Esophagus muscularis mucosa (tissue), 4 donors: Measurements from ENCODE around the gene PTCD1. TPM values are rescaled to one million over a fixed set of nuclear protein-coding genes. Genes with fewer than 3 reads are reported as not detected.

ENCODE experiments used
- DNase-seq: peaks from one replicate; pipeline ENCODE4 v3.0.0-alpha.2; 2017; ENCODE audit errors: extremely low spot score
- H3K27ac ChIP-seq, 4 donors: fragments of 200-600 bp; sonication (generic); replicated peaks in 1 of 4; 1 replicate in 3 of 4; 2 replicates in 1 of 4; pipeline ENCODE4 v1.5.1; 2016 to 2019; ENCODE audit warnings: mild to moderate bottlenecking in 1 of 4
- H3K27me3 ChIP-seq, 4 donors: fragments of 200-600 bp; sonication (generic); one replicate each; pipeline versions ENCODE4 v1.5.1 to v1.6.0; 2016 to 2019
- H3K36me3 ChIP-seq, 4 donors: fragments of 200-600 bp; sonication (generic); one replicate each; pipeline ENCODE4 v1.5.1; 2016 to 2019
- H3K4me1 ChIP-seq, 4 donors: fragments of 200-600 bp; sonication (generic); one replicate each; pipeline ENCODE4 v1.5.1; 2016 to 2019
- H3K4me3 ChIP-seq, 4 donors: fragments of 200-600 bp; sonication (generic); 1 replicate in 2 of 4; 2 replicates in 2 of 4; pipeline ENCODE4 v1.5.1; 2016 to 2019; ENCODE audit warnings: mild to moderate bottlenecking in 4 of 4, moderate library complexity in 1 of 4
- H3K9me3 ChIP-seq, 4 donors: fragments of 200-600 bp; sonication (generic); 1 replicate in 3 of 4; 2 replicates in 1 of 4; pipeline ENCODE4 v1.5.1; 2016 to 2019
- CTCF ChIP-seq, 3 experiments: fragments of 200-600 bp in 2 of 3; fragments of 450-650 bp in 1 of 3; sonication (generic) in 2 of 3; IDR thresholded peaks; one replicate each; pipeline ENCODE4 v1.5.1; 2017 to 2019; ENCODE audit warnings: antibody characterized with exemption in 3 of 3, mild to moderate bottlenecking in 2 of 3, moderate library complexity in 1 of 3
- EP300 ChIP-seq: sonication (generic); formaldehyde crosslinking; IDR thresholded peaks from one replicate; pipeline ENCODE4 v1.6.1; 2017; ENCODE audit warnings: antibody characterized with exemption
- POLR2A ChIP-seq: fragments of 450-650 bp; IDR thresholded peaks from one replicate; pipeline ENCODE4 v1.6.1; 2017; ENCODE audit warnings: antibody characterized with exemption, moderate library complexity, mild to moderate bottlenecking, low read depth
- POLR2AphosphoS5 ChIP-seq, 2 donors: sonication (generic); formaldehyde crosslinking; IDR thresholded peaks; one replicate each; pipeline ENCODE4 v1.6.1; 2017; ENCODE audit warnings: antibody characterized with exemption in 2 of 2
- WGBS: methylation state at CpG from one replicate; pipeline ENCODE4 v1.1.5; 2018; 5-methylcytosine and 5-hydroxymethylcytosine counted together
- intact Hi-C: fragments of 100-400 bp; cut with DNase I; formaldehyde crosslinking; loops from one replicate; pipeline ENCODE4 v1.15.1; 2023
- total RNA-seq, 4 donors: library from RNA; depleted of rRNA; stranded (reverse); fragments of >200 nt; gene quantifications; one replicate each; pipeline versions ENCODE4 v1.1.0 to v1.2.1, GENCODE V29; 2016

The PTCD1 gene
- total RNA-seq, 4 donors from 2014 or later, result 5.3 to 10.2 (median 7.6) TPM

- H3K9me3 ChIP-seq, result no peaks in the 10 kb centered on the region
- 88% methylated on average over 26 of the region's 29 CpGs for WGBS
- TF ChIP-seq POLR2A (no peak), POLR2AphosphoS5 (IDR thresholded peaks at IDR 0.05) (no peak), CTCF (IDR thresholded peaks at IDR 0.05) (no peak), EP300 (no peak)
- no peak overlapping the region for H3K27ac ChIP-seq
- intact Hi-C loops, result no loop called here
- H3K4me3 ChIP-seq, result no peak overlapping the region
- peaks cover 0 to 11% (median 6%) of the 10 kb centered on the region in 4 donors for H3K36me3 ChIP-seq
- DNase-seq, result no peak
- no peaks in the 10 kb centered on the region for H3K27me3 ChIP-seq
- peaks cover 40 to 45% (median 44%) of the 10 kb centered on the region in 4 donors for H3K4me1 ChIP-seq
These were observed 29.8 kb upstream of the PTCD1 start for GRCh38 chr7:99468336-99468918.

- intact Hi-C loops, result no loop called here
- peaks cover 36 to 58% (median 52%) of the 10 kb centered on the region in 4 donors for H3K4me1 ChIP-seq
- no peak for DNase-seq
- H3K9me3 ChIP-seq, result no peaks in the 10 kb centered on the region
- peaks cover 0 to 31% (median 9%) of the 10 kb centered on the region in 4 donors for H3K36me3 ChIP-seq
- TF ChIP-seq EP300 (no peak), CTCF (IDR thresholded peaks at IDR 0.05) (no peak), POLR2A (no peak), POLR2AphosphoS5 (IDR thresholded peaks at IDR 0.05) (no peak)
- H3K27me3 ChIP-seq, result no peaks in the 10 kb centered on the region
- WGBS, result 7% methylated on average over 9 of the region's 9 CpGs
- peak overlapping the region; percentile 68 to 97 (median 74) for H3K4me3 ChIP-seq
- H3K27ac ChIP-seq, result peak overlapping the region; percentile 83 to 92 (median 85)
These were observed 26.8 kb upstream of the PTCD1 start for GRCh38 chr7:99465421-99465768.

- no peak overlapping the region for H3K4me3 ChIP-seq
- H3K27ac ChIP-seq, result no peak overlapping the region
- TF ChIP-seq POLR2A (no peak), EP300 (no peak), POLR2AphosphoS5 (IDR thresholded peaks at IDR 0.05) (no peak), CTCF (IDR thresholded peaks at IDR 0.05) (no peak)
- H3K27me3 ChIP-seq, result no peaks in the 10 kb centered on the region
- H3K4me1 ChIP-seq, result peaks cover 37 to 70% (median 58%) of the 10 kb centered on the region in 4 donors
- no peak for DNase-seq
- intact Hi-C loops, result no loop called here
- 95% methylated on average over 2 of the region's 2 CpGs for WGBS
- no peaks in the 10 kb centered on the region for H3K9me3 ChIP-seq
- peaks cover 26 to 71% (median 51%) of the 10 kb centered on the region in 4 donors for H3K36me3 ChIP-seq
These were observed 22.6 kb upstream of the PTCD1 start for GRCh38 chr7:99461221-99461620.

GRCh38 chr7:99460651-99461050 lies 22.1 kb upstream of the PTCD1 start:
- Histone ChIP-seq H3K4me3 (no peak overlapping the region), H3K4me1 (peaks cover 36 to 67% (median 56%) of the 10 kb centered on the region in 4 donors), H3K27ac (no peak overlapping the region), H3K36me3 (peaks cover 26 to 77% (median 56%) of the 10 kb centered on the region in 4 donors), H3K9me3 (no peaks in the 10 kb centered on the region), H3K27me3 (no peaks in the 10 kb centered on the region)
- DNase-seq, result no peak
- no peak for TF ChIP-seq POLR2A
- TF ChIP-seq CTCF (IDR thresholded peaks at IDR 0.05), result no peak
- WGBS, result 89% methylated on average over 11 of the region's 11 CpGs
- intact Hi-C loops, result no loop called here

GRCh38 chr7:99459087-99459486 lies 20.5 kb upstream of the PTCD1 start:
- Histone ChIP-seq H3K27me3 (no peaks in the 10 kb centered on the region), H3K4me3 (no peak overlapping the region), H3K4me1 (peaks cover 22 to 52% (median 41%) of the 10 kb centered on the region in 4 donors), H3K27ac (no peak overlapping the region), H3K9me3 (no peaks in the 10 kb centered on the region), H3K36me3 (peaks cover 34 to 88% (median 70%) of the 10 kb centered on the region in 4 donors)
- DNase-seq, result no peak
- 73% methylated on average over 5 of the region's 8 CpGs for WGBS
- TF ChIP-seq CTCF (IDR thresholded peaks at IDR 0.05), result peak in 1 of 3 experiments; percentile 9
- TF ChIP-seq EP300, result no peak
- no peak for TF ChIP-seq POLR2AphosphoS5 (IDR thresholded peaks at IDR 0.05)
- TF ChIP-seq POLR2A, result no peak
- intact Hi-C loops, result no loop called here
